ENCODE measurements around the gene TUBB3.

DNA sequence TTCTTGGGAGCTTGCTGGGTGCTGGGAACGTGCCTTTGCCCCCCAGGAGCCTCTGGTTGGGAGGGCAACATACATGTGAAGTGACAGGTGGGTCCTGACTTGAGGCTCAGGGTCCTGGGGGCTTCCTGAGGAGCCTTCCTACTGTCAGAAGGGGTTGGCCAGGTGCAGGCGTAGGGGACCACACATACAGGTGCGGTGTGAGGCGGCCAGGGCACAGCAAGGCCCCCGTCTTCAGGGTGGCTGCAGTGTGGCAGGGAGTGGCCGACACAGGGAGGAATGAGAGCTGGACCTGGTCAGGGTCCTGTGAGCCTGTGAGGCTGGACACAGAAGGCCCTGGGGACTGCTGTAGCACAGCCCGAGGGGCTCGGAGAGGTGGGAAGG, 39.1 kb upstream of the TUBB3 start:
- TF ChIP-seq, protein P1, sequence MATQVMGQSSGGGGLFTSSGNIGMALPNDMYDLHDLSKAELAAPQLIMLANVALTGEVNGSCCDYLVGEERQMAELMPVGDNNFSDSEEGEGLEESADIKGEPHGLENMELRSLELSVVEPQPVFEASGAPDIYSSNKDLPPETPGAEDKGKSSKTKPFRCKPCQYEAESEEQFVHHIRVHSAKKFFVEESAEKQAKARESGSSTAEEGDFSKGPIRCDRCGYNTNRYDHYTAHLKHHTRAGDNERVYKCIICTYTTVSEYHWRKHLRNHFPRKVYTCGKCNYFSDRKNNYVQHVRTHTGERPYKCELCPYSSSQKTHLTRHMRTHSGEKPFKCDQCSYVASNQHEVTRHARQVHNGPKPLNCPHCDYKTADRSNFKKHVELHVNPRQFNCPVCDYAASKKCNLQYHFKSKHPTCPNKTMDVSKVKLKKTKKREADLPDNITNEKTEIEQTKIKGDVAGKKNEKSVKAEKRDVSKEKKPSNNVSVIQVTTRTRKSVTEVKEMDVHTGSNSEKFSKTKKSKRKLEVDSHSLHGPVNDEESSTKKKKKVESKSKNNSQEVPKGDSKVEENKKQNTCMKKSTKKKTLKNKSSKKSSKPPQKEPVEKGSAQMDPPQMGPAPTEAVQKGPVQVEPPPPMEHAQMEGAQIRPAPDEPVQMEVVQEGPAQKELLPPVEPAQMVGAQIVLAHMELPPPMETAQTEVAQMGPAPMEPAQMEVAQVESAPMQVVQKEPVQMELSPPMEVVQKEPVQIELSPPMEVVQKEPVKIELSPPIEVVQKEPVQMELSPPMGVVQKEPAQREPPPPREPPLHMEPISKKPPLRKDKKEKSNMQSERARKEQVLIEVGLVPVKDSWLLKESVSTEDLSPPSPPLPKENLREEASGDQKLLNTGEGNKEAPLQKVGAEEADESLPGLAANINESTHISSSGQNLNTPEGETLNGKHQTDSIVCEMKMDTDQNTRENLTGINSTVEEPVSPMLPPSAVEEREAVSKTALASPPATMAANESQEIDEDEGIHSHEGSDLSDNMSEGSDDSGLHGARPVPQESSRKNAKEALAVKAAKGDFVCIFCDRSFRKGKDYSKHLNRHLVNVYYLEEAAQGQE (IDR thresholded peaks at IDR 0.05; ENCODE audit: insufficient read depth in 1 of 2, low read depth in 2 of 2, low read length in 1 of 2) = no peak
- TF ChIP-seq, protein P2, sequence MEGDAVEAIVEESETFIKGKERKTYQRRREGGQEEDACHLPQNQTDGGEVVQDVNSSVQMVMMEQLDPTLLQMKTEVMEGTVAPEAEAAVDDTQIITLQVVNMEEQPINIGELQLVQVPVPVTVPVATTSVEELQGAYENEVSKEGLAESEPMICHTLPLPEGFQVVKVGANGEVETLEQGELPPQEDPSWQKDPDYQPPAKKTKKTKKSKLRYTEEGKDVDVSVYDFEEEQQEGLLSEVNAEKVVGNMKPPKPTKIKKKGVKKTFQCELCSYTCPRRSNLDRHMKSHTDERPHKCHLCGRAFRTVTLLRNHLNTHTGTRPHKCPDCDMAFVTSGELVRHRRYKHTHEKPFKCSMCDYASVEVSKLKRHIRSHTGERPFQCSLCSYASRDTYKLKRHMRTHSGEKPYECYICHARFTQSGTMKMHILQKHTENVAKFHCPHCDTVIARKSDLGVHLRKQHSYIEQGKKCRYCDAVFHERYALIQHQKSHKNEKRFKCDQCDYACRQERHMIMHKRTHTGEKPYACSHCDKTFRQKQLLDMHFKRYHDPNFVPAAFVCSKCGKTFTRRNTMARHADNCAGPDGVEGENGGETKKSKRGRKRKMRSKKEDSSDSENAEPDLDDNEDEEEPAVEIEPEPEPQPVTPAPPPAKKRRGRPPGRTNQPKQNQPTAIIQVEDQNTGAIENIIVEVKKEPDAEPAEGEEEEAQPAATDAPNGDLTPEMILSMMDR (IDR thresholded peaks at IDR 0.05) = no peak
- TF ChIP-seq POLR2AphosphoS5 (IDR thresholded peaks at IDR 0.05; ENCODE audit: low read depth, low read length) (no peak), TCF7L2 (IDR thresholded peaks at IDR 0.05; ENCODE audit: low read depth, low read length) (no peak)
